Renal cortical epithelial cell (primary cell): ENCODE measurements around the gene ALCAM. TPM values are rescaled to one million over a fixed set of nuclear protein-coding genes. Genes with fewer than 3 reads are reported as not detected.

ENCODE experiments used
- DNase-seq: peaks from one replicate; pipeline ENCODE4 v3.0.0-alpha.2; 2011; ENCODE audit warnings: low read depth
- total RNA-seq: library from RNA; depleted of rRNA; stranded (reverse); fragments of >200 nt; gene quantifications from 2 replicates; pipeline ENCODE4 v1.2.3, GENCODE V29; 2014

The ALCAM gene
- total RNA-seq, 1 donor from 2014 or later: 447 TPM

DNA sequence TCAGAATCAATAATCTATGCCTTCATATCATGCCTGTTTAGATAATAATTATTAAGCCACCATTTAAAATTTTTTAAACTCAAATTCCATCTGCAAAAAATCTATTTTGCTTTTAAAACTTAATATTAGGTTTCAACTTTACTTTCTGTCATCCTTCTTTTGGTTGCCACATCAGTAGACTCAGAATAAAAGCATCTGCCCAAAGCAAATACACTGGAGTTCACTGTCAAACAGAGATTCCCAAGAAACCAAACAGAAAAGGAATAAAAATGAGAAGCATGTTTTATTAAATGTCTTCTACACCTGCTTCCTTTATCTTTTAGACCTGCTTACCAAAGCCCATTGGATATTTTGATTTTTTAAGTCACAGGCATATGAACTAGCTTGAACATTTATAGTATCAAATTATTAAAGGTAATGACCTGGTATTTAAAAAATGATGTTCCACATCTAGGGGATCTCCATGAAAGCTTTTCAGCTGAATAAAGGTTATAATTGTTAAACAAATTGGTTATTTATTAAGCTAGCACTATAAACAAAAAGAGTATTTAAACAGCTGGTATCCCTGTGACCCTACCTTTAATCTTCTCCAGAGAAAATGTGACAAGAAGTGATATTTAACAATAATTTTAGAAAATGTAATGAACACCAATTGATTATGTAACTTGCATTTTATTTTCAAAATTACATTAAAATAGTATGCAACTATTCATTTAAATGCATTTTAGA, 62.5 kb downstream of the ALCAM start:
- peak; percentile 18 for DNase-seq

GRCh38 chr3:105430455-105430854, 63.7 kb downstream of the ALCAM start:
- no peak for DNase-seq

DNA sequence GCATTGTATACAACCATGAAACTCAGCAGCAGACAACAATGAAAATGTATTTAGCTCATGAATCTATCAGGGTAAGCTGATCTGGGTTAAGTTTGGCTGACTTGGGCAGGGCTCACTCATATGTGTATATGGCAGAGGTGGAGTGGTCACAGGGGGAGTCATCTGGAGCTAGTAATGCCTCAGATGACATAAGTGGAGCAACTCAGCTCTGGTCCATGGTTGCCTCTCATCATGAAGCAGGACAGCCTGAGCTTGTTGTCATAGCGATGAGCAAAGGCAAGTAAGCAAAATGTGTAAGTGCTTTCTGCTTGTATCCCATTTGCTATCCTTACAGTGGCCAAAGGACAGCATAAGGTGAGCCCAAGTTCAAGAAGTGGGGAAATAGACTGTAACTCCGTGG, 64.5 kb downstream of the ALCAM start:
- no peak for DNase-seq

DNA sequence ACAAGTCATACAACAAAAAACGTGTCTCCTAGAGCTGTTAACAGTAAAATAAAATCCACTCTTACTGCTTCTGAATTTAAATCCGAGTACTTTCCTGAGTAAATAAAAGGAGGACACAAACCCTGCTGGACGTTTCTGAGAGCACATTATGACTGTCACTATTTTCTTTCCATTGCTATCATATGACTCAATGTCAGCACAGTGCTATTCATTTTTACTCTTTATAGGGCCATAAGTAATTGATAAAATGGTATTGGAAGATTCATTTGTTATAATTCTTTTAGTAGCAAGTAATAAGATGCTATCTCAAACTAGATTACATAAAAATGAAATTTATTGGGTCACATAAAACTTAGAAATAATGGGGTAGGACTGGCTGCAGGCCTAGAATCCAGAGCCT, 68.6 kb downstream of the ALCAM start:
- DNase-seq: no peak

GRCh38 chr3:105436687-105437086, 70.0 kb downstream of the ALCAM start:
- peak; percentile 31 for DNase-seq

DNA sequence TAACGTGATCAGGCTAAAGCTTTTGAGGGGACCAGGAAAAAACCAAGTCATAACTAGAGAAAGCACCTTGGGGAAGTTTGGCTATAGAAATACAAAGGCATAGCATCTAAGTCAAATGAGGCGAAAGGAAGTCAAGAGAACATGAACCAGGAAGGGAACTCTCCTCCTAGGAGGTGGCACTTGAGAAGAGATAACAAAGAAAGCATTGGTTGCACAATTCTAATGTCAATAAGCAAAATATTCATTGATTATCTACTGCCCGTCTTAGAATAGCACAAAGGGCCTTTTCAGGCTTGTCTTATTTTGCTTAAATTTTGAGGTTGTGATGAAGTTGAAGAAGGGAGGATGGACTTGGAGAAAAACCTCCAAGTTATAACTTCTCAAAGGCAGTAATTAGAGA, 73.4 kb downstream of the ALCAM start:
- no peak for DNase-seq

DNA sequence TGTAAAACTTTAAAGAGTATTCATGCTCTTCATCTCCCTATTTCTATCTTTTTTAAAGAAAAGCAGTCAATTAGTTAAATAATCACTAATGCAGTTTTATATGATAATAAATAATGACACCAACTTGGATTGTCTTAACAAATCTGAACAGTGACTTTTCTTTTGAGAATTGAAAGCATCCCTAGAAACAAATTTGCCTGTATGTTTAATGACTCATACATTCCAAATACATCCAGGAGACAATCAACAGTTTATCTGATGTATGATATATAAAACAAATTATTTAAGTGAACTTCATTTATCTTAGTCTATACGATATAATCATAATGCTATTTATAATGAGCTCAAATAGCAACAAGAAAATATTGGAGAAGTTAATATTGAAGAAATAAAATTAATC, 78.0 kb downstream of the ALCAM start:
- DNase-seq: no peak

DNA sequence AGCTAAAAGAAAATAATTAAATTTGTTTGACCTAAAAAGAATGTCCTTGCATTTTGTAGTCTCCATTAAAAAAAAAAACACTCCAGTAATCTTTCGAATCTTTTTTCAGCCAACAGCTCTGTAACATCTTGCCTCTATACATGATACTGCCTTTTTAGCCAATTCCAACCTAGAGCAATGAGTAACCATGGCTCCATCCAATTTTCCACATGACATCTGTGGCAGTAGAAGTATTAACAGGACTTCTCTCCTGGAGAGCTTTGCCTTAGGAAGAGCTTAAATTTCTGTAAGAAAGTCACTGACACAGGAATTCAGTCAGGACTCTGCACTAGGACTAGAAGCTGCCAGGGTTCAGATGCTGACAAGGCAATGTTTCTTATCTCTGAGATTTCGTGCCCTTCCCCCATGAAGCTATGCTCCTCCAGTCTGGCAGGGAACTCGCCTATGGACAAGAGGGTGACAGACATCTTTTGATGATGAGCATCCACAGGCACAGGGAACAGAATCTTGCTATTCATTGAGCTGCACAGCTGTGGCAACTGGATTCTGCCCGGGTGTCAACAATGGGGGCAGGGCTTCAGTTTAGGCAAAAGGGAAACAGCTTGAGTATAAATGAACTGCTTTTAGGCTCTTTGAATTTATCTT, 81.8 kb downstream of the ALCAM start:
- DNase-seq: no peak

GRCh38 chr3:105449414-105449813, 82.7 kb downstream of the ALCAM start:
- no peak for DNase-seq

DNA sequence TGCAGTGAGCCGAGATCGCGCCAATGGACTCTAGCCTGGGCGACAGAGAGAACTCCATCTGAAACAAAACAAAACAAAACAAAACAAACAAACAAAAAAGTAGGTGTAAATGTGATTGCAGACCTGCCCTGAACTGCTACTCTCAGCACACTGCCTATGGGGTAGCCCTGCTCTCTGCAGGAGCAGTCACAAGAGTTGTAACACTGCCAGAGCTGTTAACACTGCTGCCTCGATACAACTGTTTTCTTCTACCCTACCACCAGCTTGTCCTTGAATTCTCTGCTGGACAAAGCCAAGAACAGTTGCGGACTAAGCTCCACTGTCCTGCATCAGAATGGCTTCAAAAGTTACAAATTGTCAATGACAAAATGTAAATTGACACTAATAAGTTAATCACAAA, 89.3 kb downstream of the ALCAM start:
- DNase-seq: no peak

DNA sequence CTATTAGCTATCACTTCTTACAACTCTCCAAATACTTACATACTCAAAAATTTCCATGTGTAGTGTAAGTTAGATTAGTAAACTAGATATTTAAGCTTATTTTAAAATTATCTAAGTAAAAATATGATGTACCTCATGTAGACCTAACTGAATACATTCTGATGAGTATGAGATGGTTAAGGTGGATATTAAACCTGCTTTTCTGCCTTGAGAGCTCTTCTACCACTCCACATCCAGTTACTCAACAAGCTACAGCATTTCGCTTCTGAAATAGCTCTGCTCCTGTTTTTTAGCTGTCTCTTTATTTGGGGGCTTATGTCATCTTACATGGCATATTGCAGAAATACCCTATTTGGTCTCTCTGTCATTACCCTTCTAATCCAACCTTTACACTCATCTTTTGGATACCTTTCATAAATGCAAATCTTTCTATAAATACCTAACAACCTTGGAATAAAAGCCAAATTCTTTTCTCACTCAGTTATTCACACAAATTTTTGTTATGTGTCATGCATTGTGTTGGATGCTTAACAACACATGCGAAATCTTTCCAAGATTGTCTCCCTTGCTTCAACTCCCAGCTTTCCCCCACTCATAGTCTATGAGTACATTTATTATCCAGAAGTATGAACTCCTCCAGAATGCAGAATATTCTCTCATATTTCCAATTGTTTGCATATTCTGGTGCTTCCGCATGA, 92.0 kb downstream of the ALCAM start:
- DNase-seq: no peak

- DNase-seq: no peak
Measured at GRCh38 chr3:105459566-105460290, 93.0 kb downstream of the ALCAM start.

DNA sequence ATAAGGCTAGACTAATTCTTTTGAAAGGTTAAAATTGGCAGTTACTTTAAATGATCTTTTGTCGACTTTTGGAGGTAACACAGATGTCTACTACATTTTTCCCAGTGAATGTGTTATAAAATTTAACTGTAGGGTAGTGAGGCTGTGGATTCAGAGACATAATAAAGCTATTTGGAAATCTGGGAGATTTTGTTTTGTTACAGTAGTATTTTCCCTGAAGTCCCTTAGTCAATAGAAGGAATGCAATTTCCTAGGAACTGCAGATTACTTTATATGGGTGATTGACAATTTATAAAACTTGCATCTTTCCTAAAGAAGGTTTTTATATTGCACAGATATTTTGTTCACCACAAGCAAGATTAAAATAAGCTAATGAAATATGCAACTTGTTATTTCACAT, 96.9 kb downstream of the ALCAM start:
- DNase-seq: no peak

DNA sequence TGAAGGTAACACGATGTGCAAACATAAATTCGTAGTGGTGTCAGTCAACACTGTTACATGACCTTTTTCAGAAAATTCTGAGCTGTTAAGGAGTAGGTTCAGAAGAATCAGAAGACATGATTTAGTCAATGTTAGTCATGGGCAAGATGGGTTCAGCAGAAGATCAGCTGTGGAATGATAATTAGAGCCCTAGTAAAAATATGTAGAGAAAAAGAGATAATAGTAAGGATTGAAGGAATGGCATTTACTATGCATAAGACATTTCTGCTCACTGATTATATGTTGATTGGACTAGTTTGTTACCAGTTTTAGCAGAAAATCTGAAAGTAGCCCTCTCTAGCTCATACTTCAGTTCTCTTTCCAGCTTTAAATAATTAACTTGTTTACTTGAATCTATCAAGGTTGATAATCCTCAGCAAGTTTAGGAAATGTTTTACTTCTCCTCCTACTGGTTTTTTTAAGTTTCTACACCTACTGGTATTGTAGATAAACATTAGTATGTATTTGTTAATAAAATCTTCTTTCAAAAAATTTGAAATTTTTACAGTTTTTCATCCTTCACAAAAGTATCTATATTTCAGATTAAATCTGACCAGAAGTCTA, 98.6 kb downstream of the ALCAM start:
- DNase-seq: peak; percentile 56

DNA sequence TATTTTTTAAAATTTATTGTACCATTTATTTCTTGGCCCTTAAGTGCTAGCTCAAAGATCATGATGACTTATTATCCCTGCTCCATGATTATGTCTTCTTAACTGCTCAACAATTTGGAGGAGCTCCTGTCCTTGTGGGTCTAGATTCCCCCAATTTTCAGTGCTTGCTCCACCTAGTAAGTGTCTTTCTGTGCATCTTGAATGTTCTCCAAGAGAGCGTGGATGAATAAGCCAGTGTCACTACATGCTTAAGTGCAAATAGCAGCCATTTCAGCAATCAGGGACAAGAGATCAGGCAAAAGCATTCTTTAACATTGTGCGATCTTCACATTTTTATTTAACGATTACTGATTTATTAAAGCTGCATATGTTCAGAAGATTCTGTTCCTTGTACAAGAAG, 99.4 kb downstream of the ALCAM start:
- no peak for DNase-seq

DNA sequence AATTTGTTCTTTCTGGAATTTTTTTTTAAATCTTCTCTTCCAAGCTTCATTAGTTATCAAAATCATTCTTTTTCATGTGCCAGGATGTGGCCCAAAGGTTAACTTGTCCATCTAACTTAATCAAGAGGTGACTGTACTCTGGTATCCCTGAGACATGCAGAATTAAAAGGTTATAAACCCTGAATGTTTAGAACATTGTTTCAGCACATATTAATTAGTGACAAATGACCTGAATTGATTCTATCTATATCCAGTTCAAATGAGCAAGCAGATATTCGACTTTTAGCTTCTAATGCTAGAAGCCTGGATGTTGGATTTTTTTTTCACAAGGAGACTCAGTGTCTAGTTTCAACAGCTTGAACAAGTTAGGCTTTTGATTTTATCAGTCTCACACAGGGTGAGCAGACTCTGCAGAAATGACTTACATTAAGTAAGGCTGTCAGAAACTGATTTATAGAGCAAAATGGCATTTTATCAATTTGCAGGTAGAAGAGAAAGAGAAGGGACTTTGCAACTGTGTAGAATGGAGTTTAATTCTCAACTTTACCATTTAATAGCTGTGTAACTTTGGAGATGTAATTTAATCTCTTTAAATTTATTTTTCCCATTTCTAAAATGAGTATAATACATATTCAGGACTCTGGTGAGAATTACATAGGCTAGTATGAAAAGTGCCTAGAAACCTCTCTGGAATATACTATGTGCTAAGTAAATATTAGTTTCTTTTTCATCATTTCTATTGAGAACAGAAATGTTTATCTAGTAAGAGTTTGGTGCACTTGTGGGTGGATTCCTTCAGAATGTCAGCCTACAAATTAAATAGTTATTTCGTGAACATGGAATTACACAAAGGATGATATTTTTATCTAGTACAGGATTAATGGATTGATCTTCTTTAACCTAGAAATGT, 100.0 kb downstream of the ALCAM start:
- no peak for DNase-seq

GRCh38 chr3:105470851-105471250, 104.1 kb downstream of the ALCAM start:
- DNase-seq: no peak

DNA sequence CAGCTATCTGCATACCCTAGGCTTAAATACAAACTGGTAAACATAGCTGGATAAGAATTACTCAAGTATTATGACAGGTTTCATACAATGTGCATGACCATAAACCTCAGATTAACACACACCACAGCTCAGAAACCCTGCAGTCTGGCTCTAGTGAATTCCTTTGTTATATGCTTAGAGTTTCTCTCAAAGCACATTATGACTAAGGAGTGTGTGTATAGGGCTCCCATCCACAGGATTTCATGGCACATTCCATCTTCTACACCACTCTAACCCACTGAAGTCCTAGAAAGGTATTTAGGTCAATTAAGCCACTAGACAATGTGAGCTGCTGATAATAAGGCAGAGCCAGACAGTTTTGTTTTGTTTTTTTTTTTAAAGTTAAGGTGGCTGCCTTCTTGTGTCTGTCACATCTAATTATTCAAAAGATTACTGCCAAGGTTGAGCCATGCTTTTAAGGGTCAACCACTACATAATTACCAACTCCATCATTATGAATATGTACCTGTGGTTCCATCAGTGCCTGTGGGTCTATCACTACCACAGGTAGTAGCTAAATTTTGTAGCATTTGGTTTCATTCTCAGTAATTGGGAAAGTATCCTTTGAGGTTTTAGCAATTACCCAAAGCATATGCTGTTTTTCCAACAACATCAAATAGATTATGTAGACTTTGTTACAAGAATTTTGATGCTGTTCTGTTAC, 107.0 kb downstream of the ALCAM start:
- DNase-seq: peak; percentile 96

GRCh38 chr3:105480768-105481167, 114.1 kb downstream of the ALCAM start:
- no peak for DNase-seq

- DNase-seq: no peak
Measured at GRCh38 chr3:105483476-105483875, 116.8 kb downstream of the ALCAM start.
